Measurements from ENCODE around the gene ASF1A.

ASF1A gene

GRCh38 chr6:118860363-118860762 lies 33.6 kb upstream of the ASF1A start:
- no peaks in the 10 kb centered on the region for H3K36me3 ChIP-seq (ENCODE audit: low read depth)
- no peak for TF ChIP-seq CTCF (IDR thresholded peaks at IDR 0.05; ENCODE audit: poor library complexity, severe bottlenecking)
- DNase-seq (ENCODE audit: low spot score): no peak
- no peaks in the 10 kb centered on the region for H3K4me1 ChIP-seq (ENCODE audit: insufficient read depth, poor library complexity, severe bottlenecking)
- ATAC-seq (ENCODE audit: low read depth): no peak
- H3K9me3 ChIP-seq (ENCODE audit: severe bottlenecking): no peaks in the 10 kb centered on the region
- no peaks in the 10 kb centered on the region for H3K27me3 ChIP-seq (ENCODE audit: insufficient read depth, poor library complexity, severe bottlenecking)
- H3K4me3 ChIP-seq (ENCODE audit: severe bottlenecking): no peak overlapping the region
- H3K27ac ChIP-seq (ENCODE audit: poor library complexity, severe bottlenecking): no peak overlapping the region

DNA sequence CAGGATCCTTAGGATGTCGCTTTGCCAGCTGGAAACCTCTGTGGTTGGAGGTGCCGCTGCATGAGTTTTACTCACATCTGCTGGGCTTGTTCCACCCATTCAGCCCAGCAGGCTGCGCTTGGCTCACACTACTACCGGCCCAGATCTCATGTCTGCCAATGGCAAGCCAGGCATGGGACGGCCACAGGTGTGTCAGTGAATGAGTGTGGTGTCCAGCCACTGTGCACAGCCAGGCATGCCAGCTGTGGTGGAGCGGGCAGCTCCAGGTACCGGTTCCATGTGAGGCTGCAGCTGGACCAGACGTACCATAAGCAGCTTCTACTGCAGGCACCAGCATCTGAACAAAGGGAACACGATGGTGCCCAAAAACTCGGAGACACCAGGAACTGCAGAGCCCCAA lies 33.1 kb upstream of the ASF1A start:
- Histone ChIP-seq H3K9me3 (ENCODE audit: severe bottlenecking) (no peaks in the 10 kb centered on the region), H3K27me3 (ENCODE audit: insufficient read depth, poor library complexity, severe bottlenecking) (no peaks in the 10 kb centered on the region), H3K36me3 (ENCODE audit: low read depth) (no peaks in the 10 kb centered on the region), H3K4me3 (ENCODE audit: severe bottlenecking) (no peak overlapping the region), H3K27ac (ENCODE audit: poor library complexity, severe bottlenecking) (no peak overlapping the region), H3K4me1 (ENCODE audit: insufficient read depth, poor library complexity, severe bottlenecking) (no peaks in the 10 kb centered on the region)
- ATAC-seq (ENCODE audit: low read depth): no peak
- TF ChIP-seq CTCF (IDR thresholded peaks at IDR 0.05; ENCODE audit: poor library complexity, severe bottlenecking): no peak
- DNase-seq (ENCODE audit: low spot score): no peak

DNA sequence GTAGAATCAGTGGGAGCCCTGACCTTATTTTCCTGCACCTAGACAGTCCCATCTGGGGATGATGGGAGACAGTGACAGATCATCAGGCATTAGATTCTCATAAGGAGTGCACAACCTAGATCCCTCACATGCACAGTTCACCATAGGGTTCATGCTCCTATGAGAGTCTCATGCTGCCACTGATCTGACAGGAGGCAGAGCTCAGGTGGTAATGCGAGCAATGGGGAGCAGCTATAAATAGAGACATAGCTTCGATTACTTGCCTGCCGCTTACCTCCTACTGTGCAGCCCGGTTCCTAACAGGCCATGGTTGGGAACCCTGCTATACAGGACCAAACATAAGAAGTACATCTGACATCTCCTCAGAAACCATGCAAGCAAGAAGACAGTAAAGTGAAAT lies 31.5 kb upstream of the ASF1A start:
- Histone ChIP-seq H3K4me1 (ENCODE audit: insufficient read depth, poor library complexity, severe bottlenecking) (no peaks in the 10 kb centered on the region), H3K4me3 (ENCODE audit: severe bottlenecking) (no peak overlapping the region), H3K27ac (ENCODE audit: poor library complexity, severe bottlenecking) (no peak overlapping the region), H3K27me3 (ENCODE audit: insufficient read depth, poor library complexity, severe bottlenecking) (no peaks in the 10 kb centered on the region), H3K9me3 (ENCODE audit: severe bottlenecking) (no peaks in the 10 kb centered on the region), H3K36me3 (ENCODE audit: low read depth) (no peaks in the 10 kb centered on the region)
- DNase-seq (ENCODE audit: low spot score): no peak
- no peak for TF ChIP-seq CTCF (IDR thresholded peaks at IDR 0.05; ENCODE audit: poor library complexity, severe bottlenecking)
- no peak for ATAC-seq (ENCODE audit: low read depth)

- Histone ChIP-seq H3K36me3 (ENCODE audit: low read depth) (no peaks in the 10 kb centered on the region), H3K9me3 (ENCODE audit: severe bottlenecking) (no peaks in the 10 kb centered on the region), H3K4me1 (ENCODE audit: insufficient read depth, poor library complexity, severe bottlenecking) (no peaks in the 10 kb centered on the region), H3K27me3 (ENCODE audit: insufficient read depth, poor library complexity, severe bottlenecking) (no peaks in the 10 kb centered on the region), H3K27ac (ENCODE audit: poor library complexity, severe bottlenecking) (no peak overlapping the region), H3K4me3 (ENCODE audit: severe bottlenecking) (no peak overlapping the region)
- TF ChIP-seq CTCF (IDR thresholded peaks at IDR 0.05; ENCODE audit: poor library complexity, severe bottlenecking): no peak
- DNase-seq (ENCODE audit: low spot score) (no peak), ATAC-seq (ENCODE audit: low read depth) (no peak)
Measured at GRCh38 chr6:118864341-118865099, 29.4 kb upstream of the ASF1A start.

- ATAC-seq (ENCODE audit: low read depth) (no peak), DNase-seq (ENCODE audit: low spot score) (no peak)
- Histone ChIP-seq H3K4me1 (ENCODE audit: insufficient read depth, poor library complexity, severe bottlenecking) (no peaks in the 10 kb centered on the region), H3K4me3 (ENCODE audit: severe bottlenecking) (no peak overlapping the region), H3K27ac (ENCODE audit: poor library complexity, severe bottlenecking) (no peak overlapping the region), H3K36me3 (ENCODE audit: low read depth) (no peaks in the 10 kb centered on the region), H3K27me3 (ENCODE audit: insufficient read depth, poor library complexity, severe bottlenecking) (no peaks in the 10 kb centered on the region), H3K9me3 (ENCODE audit: severe bottlenecking) (no peaks in the 10 kb centered on the region)
- no peak for TF ChIP-seq CTCF (IDR thresholded peaks at IDR 0.05; ENCODE audit: poor library complexity, severe bottlenecking)
Measured at GRCh38 chr6:118865100-118865391, 28.9 kb upstream of the ASF1A start.

Data from RWPE2 (cell line).